C4-2B (cell line): ENCODE data around the gene ZNF264.

ENCODE experiments used
- ZFX ChIP-seq: fragments of 450-650 bp; IDR thresholded peaks from 2 replicates; pipeline ENCODE4 v1.6.1; 2017
- TF ChIP-seq, protein P1 (sequence below): fragments of 450-650 bp; conservative IDR thresholded peaks from 2 replicates; pipeline ENCODE4 v1.5.1; 2017; ENCODE audit warnings: mild to moderate bottlenecking

DNA sequence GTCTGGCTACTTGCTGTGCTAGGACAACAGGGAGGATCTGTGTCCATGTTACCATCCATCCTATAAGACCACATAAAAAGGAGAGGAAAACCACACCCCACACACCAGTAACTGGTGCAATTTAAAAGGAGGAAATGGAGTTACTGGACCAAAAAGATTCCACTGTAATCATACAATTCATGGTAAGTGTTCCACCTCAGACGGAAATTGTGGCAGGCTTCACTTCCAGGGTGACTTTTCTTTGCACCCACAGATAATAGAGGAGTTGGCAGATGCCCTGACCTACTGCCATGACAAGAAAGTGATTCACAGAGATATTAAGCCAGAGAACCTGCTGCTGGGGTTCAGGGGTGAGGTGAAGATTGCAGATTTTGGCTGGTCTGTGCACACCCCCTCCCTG, 41.9 kb downstream of the ZNF264 start:
- TF ChIP-seq, protein P1, sequence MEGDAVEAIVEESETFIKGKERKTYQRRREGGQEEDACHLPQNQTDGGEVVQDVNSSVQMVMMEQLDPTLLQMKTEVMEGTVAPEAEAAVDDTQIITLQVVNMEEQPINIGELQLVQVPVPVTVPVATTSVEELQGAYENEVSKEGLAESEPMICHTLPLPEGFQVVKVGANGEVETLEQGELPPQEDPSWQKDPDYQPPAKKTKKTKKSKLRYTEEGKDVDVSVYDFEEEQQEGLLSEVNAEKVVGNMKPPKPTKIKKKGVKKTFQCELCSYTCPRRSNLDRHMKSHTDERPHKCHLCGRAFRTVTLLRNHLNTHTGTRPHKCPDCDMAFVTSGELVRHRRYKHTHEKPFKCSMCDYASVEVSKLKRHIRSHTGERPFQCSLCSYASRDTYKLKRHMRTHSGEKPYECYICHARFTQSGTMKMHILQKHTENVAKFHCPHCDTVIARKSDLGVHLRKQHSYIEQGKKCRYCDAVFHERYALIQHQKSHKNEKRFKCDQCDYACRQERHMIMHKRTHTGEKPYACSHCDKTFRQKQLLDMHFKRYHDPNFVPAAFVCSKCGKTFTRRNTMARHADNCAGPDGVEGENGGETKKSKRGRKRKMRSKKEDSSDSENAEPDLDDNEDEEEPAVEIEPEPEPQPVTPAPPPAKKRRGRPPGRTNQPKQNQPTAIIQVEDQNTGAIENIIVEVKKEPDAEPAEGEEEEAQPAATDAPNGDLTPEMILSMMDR, result no peak
- no peak for TF ChIP-seq ZFX
